Heart left ventricle (tissue), 16 donors: ENCODE data around the gene ATPAF1. TPM values are rescaled to one million over a fixed set of nuclear protein-coding genes. Genes with fewer than 3 reads are reported as not detected.

Experiments used
- ATAC-seq, 4 donors: fragments of 200-7000 bp; cut with Tn5 transposase; one replicate each; pipeline ENCODE4 v1.9.1; 2020 to 2022; ENCODE audit warnings: moderate library complexity in 4 of 4, mild to moderate bottlenecking in 3 of 4, moderate number of reproducible peaks in 1 of 4
- DNase-seq, 5 donors: peaks; one replicate each; pipeline ENCODE4 v3.0.0-alpha.2; 2020
- H3K27ac ChIP-seq, 12 donors: fragments of 200-600 bp; sonication (generic) in 4 of 12; one replicate each; pipeline versions ENCODE4 v1.5.0 to v1.8.0; 2016 to 2022; ENCODE audit warnings: mild to moderate bottlenecking in 2 of 12
- H3K27me3 ChIP-seq, 9 donors: fragments of 200-600 bp; sonication (generic) in 2 of 9; one replicate each; pipeline versions ENCODE4 v1.5.1 to v1.8.0; 2016 to 2022; ENCODE audit warnings: mild to moderate bottlenecking in 3 of 9
- H3K36me3 ChIP-seq, 9 donors: fragments of 200-600 bp; sonication (generic) in 2 of 9; one replicate each; pipeline versions ENCODE4 v1.5.0 to v1.8.0; 2018 to 2022; ENCODE audit warnings: mild to moderate bottlenecking in 2 of 9
- H3K4me1 ChIP-seq, 12 donors: fragments of 200-600 bp; sonication (generic) in 4 of 12; one replicate each; pipeline versions ENCODE4 v1.5.0 to v1.8.0; 2016 to 2022; ENCODE audit warnings: mild to moderate bottlenecking in 3 of 12
- H3K4me3 ChIP-seq, 12 donors: fragments of 200-600 bp; sonication (generic) in 4 of 12; one replicate each; pipeline versions ENCODE4 v1.5.0 to v1.8.0; 2017 to 2022; ENCODE audit warnings: mild to moderate bottlenecking in 9 of 12, moderate library complexity in 4 of 12
- H3K9me3 ChIP-seq, 12 donors: fragments of 200-600 bp; sonication (generic) in 4 of 12; one replicate each; pipeline versions ENCODE4 v1.5.0 to v1.8.0; 2016 to 2022; ENCODE audit warnings: mild to moderate bottlenecking in 1 of 12
- POLR2A ChIP-seq, 2 donors: fragments of 450-650 bp; IDR thresholded peaks; one replicate each; pipeline ENCODE4 v1.6.1; 2017; ENCODE audit warnings: antibody characterized with exemption in 2 of 2, mild to moderate bottlenecking in 2 of 2, moderate library complexity in 2 of 2
- WGBS, 4 donors: extraction: QIAGEN DNeasy Blood & Tissue Kit in 2 of 4; methylation state at CpG; one replicate each; pipeline versions ENCODE4 v1.1.5 to v1.1.7; 2013 to 2018; 5-methylcytosine and 5-hydroxymethylcytosine counted together
- intact Hi-C, 10 donors: fragments of 100-400 bp; cut with DNase I; formaldehyde crosslinking; loops; one replicate each; pipeline versions ENCODE4 v1.11.1 to v1.14.2; 2022
- polyA plus RNA-seq, 2 donors: library from polyadenylated mRNA; stranded (reverse); fragments of 200-250 nt; gene quantifications; one replicate each; pipeline ENCODE4 v1.2.3, GENCODE V29; 2013
- total RNA-seq, 9 donors: library from RNA; depleted of rRNA in 2 of 9; stranded (reverse); fragments of >200 nt in 2 of 9; fragmentation: NEBNext Ultra II Directional in 3 of 9; extraction: Animal tissue kit (Norgen Biotek cat#: 25700) in 3 of 9; gene quantifications; one replicate each; pipeline versions ENCODE4 v1.1.0 to v1.2.4, GENCODE V29; 2016 to 2023
- TF ChIP-seq, protein P1 (sequence below), 12 donors: fragments of 200-600 bp; sonication (generic) in 4 of 12; IDR thresholded peaks; one replicate each; pipeline versions ENCODE4 v1.5.0 to v1.8.0; 2018 to 2022; ENCODE audit warnings: antibody characterized with exemption in 12 of 12, mild to moderate bottlenecking in 5 of 12
- donor health status: ischemic (EF 13 %, LVEDD 7.1; RV severe dilation, severe dysfunction).
- donor health status: healthy with polysubstance abuse.
- donor health status: DM: no; HTN: yes; CAD: no.
- donor health status: DM: no; HTN: no; CAD: no.
- donor health status: ischemic (EF 25% LVEDD 6.9; RV normal size, moderate dysfunction).
- donor health status: ischemic (EF 25% LVEDD 5.7; RV mildly dilated, moderate dysfunction).
- donor health status: healthy.
- donor health status: DM: yes; HTN: yes; CAD: no.
- donor health status: ischemic (EF 35%, LVEDD 5.7; RV mildly dilated, moderate dysfunction).
- donor health status: nonischemic (EF 11% LVEDD 7.7; RV severe dilation, severe dysfunction).
- donor health status: DM: yes; HTN: yes; CAD: no.
- donor health status: PGD.
- donor health status: ischemic (EF 29% LVEDD 5.4; RV normal size, mild dysfunction).
- donor health status: nonischemic (EF 23%, LVEDD 6.1; RV moderate dilation, normal function).

Gene ATPAF1
- total and polyA plus RNA-seq, 11 donors = 96.8 to 263 (median 179) TPM

DNA sequence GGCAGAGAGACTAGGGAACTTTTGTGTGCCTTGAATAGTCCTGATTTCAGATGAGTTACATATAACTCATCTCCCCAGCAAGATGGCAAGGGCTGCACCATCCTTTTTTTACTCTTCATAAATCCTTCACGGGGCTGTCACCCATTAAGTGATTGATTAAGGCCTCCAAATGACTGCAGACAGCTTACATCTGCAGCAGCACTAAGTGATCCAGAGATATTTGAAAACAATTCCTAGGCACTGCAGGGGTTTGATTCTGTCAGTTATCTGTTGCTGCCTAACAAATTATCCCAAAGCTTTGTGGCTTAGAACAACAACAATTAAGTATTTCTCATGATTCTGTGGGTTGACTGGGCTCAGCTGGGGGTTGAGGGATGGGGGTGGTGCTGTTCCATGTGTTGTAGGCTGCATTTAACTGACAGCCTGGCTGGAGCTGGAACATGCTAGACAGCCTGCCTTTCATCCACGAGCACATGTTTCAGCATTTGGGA lies 22.8 kb upstream of the ATPAF1 start:
- DNase-seq (no peak), ATAC-seq (no peak)
- Histone ChIP-seq H3K9me3 (no peaks in the 10 kb centered on the region), H3K4me3 (no peak overlapping the region), H3K27ac (no peak overlapping the region), H3K36me3 (peaks cover 5 to 86% (median 75%) of the 10 kb centered on the region in 9 donors), H3K27me3 (no peaks in the 10 kb centered on the region), H3K4me1 (peaks cover 0 to 46% (median 24%) of the 10 kb centered on the region in 12 donors)
- intact Hi-C loops = no loop called here
- TF ChIP-seq, protein P1, sequence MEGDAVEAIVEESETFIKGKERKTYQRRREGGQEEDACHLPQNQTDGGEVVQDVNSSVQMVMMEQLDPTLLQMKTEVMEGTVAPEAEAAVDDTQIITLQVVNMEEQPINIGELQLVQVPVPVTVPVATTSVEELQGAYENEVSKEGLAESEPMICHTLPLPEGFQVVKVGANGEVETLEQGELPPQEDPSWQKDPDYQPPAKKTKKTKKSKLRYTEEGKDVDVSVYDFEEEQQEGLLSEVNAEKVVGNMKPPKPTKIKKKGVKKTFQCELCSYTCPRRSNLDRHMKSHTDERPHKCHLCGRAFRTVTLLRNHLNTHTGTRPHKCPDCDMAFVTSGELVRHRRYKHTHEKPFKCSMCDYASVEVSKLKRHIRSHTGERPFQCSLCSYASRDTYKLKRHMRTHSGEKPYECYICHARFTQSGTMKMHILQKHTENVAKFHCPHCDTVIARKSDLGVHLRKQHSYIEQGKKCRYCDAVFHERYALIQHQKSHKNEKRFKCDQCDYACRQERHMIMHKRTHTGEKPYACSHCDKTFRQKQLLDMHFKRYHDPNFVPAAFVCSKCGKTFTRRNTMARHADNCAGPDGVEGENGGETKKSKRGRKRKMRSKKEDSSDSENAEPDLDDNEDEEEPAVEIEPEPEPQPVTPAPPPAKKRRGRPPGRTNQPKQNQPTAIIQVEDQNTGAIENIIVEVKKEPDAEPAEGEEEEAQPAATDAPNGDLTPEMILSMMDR (IDR thresholded peaks at IDR 0.05) = no peak
- TF ChIP-seq POLR2A (IDR thresholded peaks at IDR 0.05) = no peak
- WGBS, 4 donors = 82 to 88% (median 85%) methylated on average over 2 of the region's 2 CpGs

- WGBS, 4 donors = 60 to 86% (median 71%) methylated on average over 1 of the region's 1 CpG
- DNase-seq (no peak), ATAC-seq (peak in 1 of 4 donors; percentile 55)
- Histone ChIP-seq H3K27ac (no peak overlapping the region), H3K4me1 (peaks cover 0 to 46% (median 24%) of the 10 kb centered on the region in 12 donors), H3K9me3 (no peaks in the 10 kb centered on the region), H3K27me3 (no peaks in the 10 kb centered on the region), H3K4me3 (no peak overlapping the region), H3K36me3 (peaks cover 5 to 86% (median 75%) of the 10 kb centered on the region in 9 donors)
- TF ChIP-seq, protein P1 (IDR thresholded peaks at IDR 0.05) = no peak
- TF ChIP-seq POLR2A (IDR thresholded peaks at IDR 0.05) = no peak
- intact Hi-C loops = no loop called here
These were observed 21.7 kb upstream of the ATPAF1 start for GRCh38 chr1:46689897-46690296.

- Histone ChIP-seq H3K4me3 (no peak overlapping the region), H3K27ac (no peak overlapping the region), H3K27me3 (no peaks in the 10 kb centered on the region), H3K9me3 (no peaks in the 10 kb centered on the region), H3K4me1 (peaks cover 0 to 46% (median 24%) of the 10 kb centered on the region in 12 donors), H3K36me3 (peaks cover 5 to 92% (median 78%) of the 10 kb centered on the region in 9 donors)
- intact Hi-C loops = no loop called here
- no peak for DNase-seq
- 56 to 82% (median 77%) methylated on average over 2 of the region's 2 CpGs for WGBS, 4 donors
- ATAC-seq = no peak
- no peak for TF ChIP-seq POLR2A (IDR thresholded peaks at IDR 0.05)
- TF ChIP-seq, protein P1 (IDR thresholded peaks at IDR 0.05) = no peak
These were observed 21.2 kb upstream of the ATPAF1 start for GRCh38 chr1:46689356-46689755.

GRCh38 chr1:46687921-46688509 lies 19.9 kb upstream of the ATPAF1 start:
- peak overlapping the region in 1 of 12 donors; percentile 43 for H3K27ac ChIP-seq
- no peaks in the 10 kb centered on the region for H3K27me3 ChIP-seq
- intact Hi-C loops = no loop called here
- DNase-seq (no peak), ATAC-seq (no peak)
- H3K36me3 ChIP-seq = peaks cover 5 to 99% (median 91%) of the 10 kb centered on the region in 9 donors
- H3K9me3 ChIP-seq = no peaks in the 10 kb centered on the region
- WGBS, 4 donors = 75 to 87% (median 85%) methylated on average over 9 of the region's 9 CpGs
- H3K4me1 ChIP-seq = peaks cover 0 to 39% (median 19%) of the 10 kb centered on the region in 12 donors
- no peak for TF ChIP-seq POLR2A (IDR thresholded peaks at IDR 0.05)
- TF ChIP-seq, protein P1 (IDR thresholded peaks at IDR 0.05) = no peak
- H3K4me3 ChIP-seq = no peak overlapping the region
